Central memory CD8-positive, alpha-beta T cell (primary cell): Measurements from ENCODE around the gene JAK1.
"Not testable (repeated sequence)": the region's sequence is repeated elsewhere in the genome, so short reads cannot be mapped to it uniquely, and the experiment has no call there.

Experiments used
- ATAC-seq: fragments of 150-1000 bp; cut with Tn5 transposase; replicated peaks from 2 replicates; pipeline ENCODE4 v1.10.0; 2022; ENCODE audit warnings: mild to moderate bottlenecking, moderate FRiP score, moderate number of reproducible peaks; ENCODE audit not compliant: poor library complexity, severe bottlenecking; ENCODE audit errors: extremely low read depth
- DNase-seq, 2 donors: peaks; one replicate each; pipeline ENCODE4 v3.0.0; 2021; ENCODE audit warnings: low spot score in 2 of 2
- H3K27ac Mint-ChIP-seq: one replicate; pipeline ENCODE4 v1.8.0; 2022; ENCODE audit warnings: low read depth, mild to moderate bottlenecking, moderate library complexity, mixed read lengths
- H3K27me3 Mint-ChIP-seq: one replicate; pipeline ENCODE4 v1.8.0; 2022; ENCODE audit warnings: mixed read lengths
- H3K36me3 Mint-ChIP-seq: one replicate; pipeline ENCODE4 v1.8.0; 2022; ENCODE audit warnings: mild to moderate bottlenecking, moderate library complexity, mixed read lengths; ENCODE audit not compliant: insufficient read depth
- H3K4me1 Mint-ChIP-seq: one replicate; pipeline ENCODE4 v1.8.0; 2022; ENCODE audit warnings: mixed read lengths
- H3K4me3 Mint-ChIP-seq: one replicate; pipeline ENCODE4 v1.8.0; 2022; ENCODE audit warnings: mild to moderate bottlenecking, moderate library complexity, mixed read lengths
- H3K9me3 Mint-ChIP-seq: one replicate; pipeline ENCODE4 v1.8.0; 2022; ENCODE audit warnings: mixed read lengths

Gene JAK1

GRCh38 chr1:64922336-64922735 is 44.0 kb downstream of the JAK1 start:
- peak; percentile 61 for ATAC-seq
- peaks cover 25% of the 10 kb centered on the region for H3K36me3 Mint-ChIP-seq
- H3K4me3 Mint-ChIP-seq: peak overlapping the region; percentile 65
- no peak for DNase-seq
- no peaks in the 10 kb centered on the region for H3K27me3 Mint-ChIP-seq
- H3K27ac Mint-ChIP-seq: peak overlapping the region; percentile 75
- peaks cover 95% of the 10 kb centered on the region for H3K4me1 Mint-ChIP-seq
- no peaks in the 10 kb centered on the region for H3K9me3 Mint-ChIP-seq

GRCh38 chr1:64921771-64922170 is 44.6 kb downstream of the JAK1 start:
- Mint-ChIP-seq H3K27ac (peak overlapping the region; percentile 75), H3K36me3 (peaks cover 25% of the 10 kb centered on the region), H3K9me3 (no peaks in the 10 kb centered on the region), H3K27me3 (no peaks in the 10 kb centered on the region), H3K4me1 (peaks cover 95% of the 10 kb centered on the region), H3K4me3 (peak overlapping the region; percentile 65)
- ATAC-seq (no peak), DNase-seq (no peak)

- Mint-ChIP-seq H3K27ac (peak overlapping the region; percentile 75), H3K27me3 (no peaks in the 10 kb centered on the region), H3K9me3 (no peaks in the 10 kb centered on the region), H3K4me1 (peaks cover 95% of the 10 kb centered on the region), H3K4me3 (peak overlapping the region; percentile 65), H3K36me3 (peaks cover 21% of the 10 kb centered on the region)
- DNase-seq (no peak), ATAC-seq (no peak)
Measured at GRCh38 chr1:64920941-64921589, 45.3 kb downstream of the JAK1 start.

- peak overlapping the region; percentile 19 for H3K27ac Mint-ChIP-seq
Measured at GRCh38 chr1:64919120-64919519, 47.2 kb downstream of the JAK1 start.

GRCh38 chr1:64917907-64918306 is 48.4 kb downstream of the JAK1 start:
- peak overlapping the region; percentile 53 for H3K4me3 Mint-ChIP-seq
- peak overlapping the region; percentile 64 for H3K27ac Mint-ChIP-seq
- ATAC-seq: no peak

More at GRCh38 chr1:64919120-64919519, 47.2 kb downstream of the JAK1 start:
- not testable (repeated sequence) for H3K27me3 Mint-ChIP-seq, DNase-seq, ATAC-seq, H3K4me3 Mint-ChIP-seq, H3K9me3 Mint-ChIP-seq
- peaks cover 93% of the 10 kb centered on the region for H3K4me1 Mint-ChIP-seq
- H3K36me3 Mint-ChIP-seq: peaks cover 16% of the 10 kb centered on the region

GRCh38 chr1:64917328-64917861 is 49.0 kb downstream of the JAK1 start:
- Mint-ChIP-seq H3K27ac (peak overlapping the region; percentile 90), H3K9me3 (no peaks in the 10 kb centered on the region), H3K4me1 (peaks cover 92% of the 10 kb centered on the region), H3K36me3 (peaks cover 8% of the 10 kb centered on the region), H3K27me3 (no peaks in the 10 kb centered on the region), H3K4me3 (peak overlapping the region; percentile 53)
- DNase-seq: no peak
- no peak for ATAC-seq

More at GRCh38 chr1:64917907-64918306, 48.4 kb downstream of the JAK1 start:
- peaks cover 93% of the 10 kb centered on the region for H3K4me1 Mint-ChIP-seq
- no peaks in the 10 kb centered on the region for H3K27me3 Mint-ChIP-seq
- DNase-seq: no peak
- no peaks in the 10 kb centered on the region for H3K9me3 Mint-ChIP-seq
- H3K36me3 Mint-ChIP-seq: peaks cover 8% of the 10 kb centered on the region

- no peak for DNase-seq
- Mint-ChIP-seq H3K36me3 (peaks cover 10% of the 10 kb centered on the region), H3K4me3 (no peak overlapping the region), H3K27ac (peak overlapping the region; percentile 90), H3K27me3 (no peaks in the 10 kb centered on the region), H3K4me1 (peaks cover 93% of the 10 kb centered on the region), H3K9me3 (no peaks in the 10 kb centered on the region)
- no peak for ATAC-seq
Measured at GRCh38 chr1:64915381-64916274, 50.7 kb downstream of the JAK1 start.

GRCh38 chr1:64913361-64914015 is 52.9 kb downstream of the JAK1 start:
- Mint-ChIP-seq H3K9me3 (no peaks in the 10 kb centered on the region), H3K4me3 (peak overlapping the region; percentile 33), H3K4me1 (peaks cover 94% of the 10 kb centered on the region), H3K36me3 (peaks cover 15% of the 10 kb centered on the region), H3K27ac (peak overlapping the region; percentile 5), H3K27me3 (no peaks in the 10 kb centered on the region)
- DNase-seq (no peak), ATAC-seq (no peak)

GRCh38 chr1:64912191-64912590 is 54.2 kb downstream of the JAK1 start:
- DNase-seq: no peak
- peaks cover 13% of the 10 kb centered on the region for H3K36me3 Mint-ChIP-seq
- ATAC-seq: peak; percentile 21
- H3K27ac Mint-ChIP-seq: no peak overlapping the region
- H3K9me3 Mint-ChIP-seq: no peaks in the 10 kb centered on the region
- peaks cover 94% of the 10 kb centered on the region for H3K4me1 Mint-ChIP-seq
- H3K27me3 Mint-ChIP-seq: no peaks in the 10 kb centered on the region
- no peak overlapping the region for H3K4me3 Mint-ChIP-seq

- no peak overlapping the region for H3K27ac Mint-ChIP-seq
- no peaks in the 10 kb centered on the region for H3K9me3 Mint-ChIP-seq
- DNase-seq (no peak), ATAC-seq (no peak)
- H3K36me3 Mint-ChIP-seq: peaks cover 10% of the 10 kb centered on the region
- H3K4me3 Mint-ChIP-seq: no peak overlapping the region
- H3K27me3 Mint-ChIP-seq: no peaks in the 10 kb centered on the region
- H3K4me1 Mint-ChIP-seq: peaks cover 94% of the 10 kb centered on the region
Measured at GRCh38 chr1:64911326-64911725, 55.0 kb downstream of the JAK1 start.

- H3K27me3 Mint-ChIP-seq: no peaks in the 10 kb centered on the region
- no peak for DNase-seq
- H3K4me3 Mint-ChIP-seq: peak overlapping the region; percentile 50
- peak overlapping the region; percentile 84 for H3K27ac Mint-ChIP-seq
- no peak for ATAC-seq
- H3K4me1 Mint-ChIP-seq: peaks cover 93% of the 10 kb centered on the region
- H3K9me3 Mint-ChIP-seq: no peaks in the 10 kb centered on the region
- peaks cover 10% of the 10 kb centered on the region for H3K36me3 Mint-ChIP-seq
Measured at GRCh38 chr1:64909031-64909430, 57.3 kb downstream of the JAK1 start.

GRCh38 chr1:64908575-64908974 is 57.8 kb downstream of the JAK1 start:
- ATAC-seq (no peak), DNase-seq (no peak)
- H3K27ac Mint-ChIP-seq: peak overlapping the region; percentile 84
- peaks cover 91% of the 10 kb centered on the region for H3K4me1 Mint-ChIP-seq
- H3K4me3 Mint-ChIP-seq: peak overlapping the region; percentile 50
- no peaks in the 10 kb centered on the region for H3K27me3 Mint-ChIP-seq
- H3K36me3 Mint-ChIP-seq: peaks cover 10% of the 10 kb centered on the region
- H3K9me3 Mint-ChIP-seq: no peaks in the 10 kb centered on the region
